Omental fat pad (tissue), 4 donors: ENCODE measurements around the gene GPATCH2L. TPM values are rescaled to one million over a fixed set of nuclear protein-coding genes. Genes with fewer than 3 reads are reported as not detected.

Experiments
- ATAC-seq: fragments of 150-250 bp; one replicate; pipeline ENCODE4 v1.9.1; 2016; ENCODE audit warnings: mild to moderate bottlenecking, moderate library complexity; ENCODE audit not compliant: low FRiP score
- DNase-seq: peaks from one replicate; pipeline ENCODE4 v3.0.0-alpha.2; 2019; ENCODE audit warnings: low spot score
- CTCF ChIP-seq, 3 donors: fragments of 450-650 bp; IDR thresholded peaks; one replicate each; pipeline ENCODE4 v1.5.1; 2016 to 2017; ENCODE audit warnings: antibody characterized with exemption in 3 of 3, mild to moderate bottlenecking in 3 of 3, moderate library complexity in 2 of 3
- total RNA-seq, 4 donors: library from RNA; depleted of rRNA; stranded (reverse); fragments of >200 nt; gene quantifications; one replicate each; pipeline ENCODE4 v1.1.0, GENCODE V29; 2016

Gene GPATCH2L
- total RNA-seq, 4 donors from 2014 or later = 29.1 to 66.7 (median 50.7) TPM

GRCh38 chr14:76115010-76115422 lies 36.7 kb upstream of the GPATCH2L start:
- no peak for TF ChIP-seq CTCF (IDR thresholded peaks at IDR 0.05)
- DNase-seq (no peak), ATAC-seq (no peak)

- DNase-seq = no peak
- ATAC-seq = no peak
- no peak for TF ChIP-seq CTCF (IDR thresholded peaks at IDR 0.05)
Observed at GRCh38 chr14:76117789-76118484, 33.8 kb upstream of the GPATCH2L start.

GRCh38 chr14:76118594-76118993 lies 33.1 kb upstream of the GPATCH2L start:
- ATAC-seq (no peak), DNase-seq (no peak)
- no peak for TF ChIP-seq CTCF (IDR thresholded peaks at IDR 0.05)

GRCh38 chr14:76121089-76121748 lies 30.5 kb upstream of the GPATCH2L start:
- TF ChIP-seq CTCF (IDR thresholded peaks at IDR 0.05) = no peak
- DNase-seq (no peak), ATAC-seq (no peak)

GRCh38 chr14:76123426-76124225 lies 28.1 kb upstream of the GPATCH2L start:
- DNase-seq (no peak), ATAC-seq (no peak)
- no peak for TF ChIP-seq CTCF (IDR thresholded peaks at IDR 0.05)

GRCh38 chr14:76125511-76125910 lies 26.2 kb upstream of the GPATCH2L start:
- no peak for TF ChIP-seq CTCF (IDR thresholded peaks at IDR 0.05)
- DNase-seq (no peak), ATAC-seq (no peak)
